ENCODE data around the gene RBBP8NL. TPM values are rescaled to one million over a fixed set of nuclear protein-coding genes. Genes with fewer than 3 reads are reported as not detected.
A peak's percentile ranks its signal among the peaks of the same experiment; 100 is the strongest.

RBBP8NL gene
- total RNA-seq, 1 experiment from 2014 or later = 1.5 TPM

DNA sequence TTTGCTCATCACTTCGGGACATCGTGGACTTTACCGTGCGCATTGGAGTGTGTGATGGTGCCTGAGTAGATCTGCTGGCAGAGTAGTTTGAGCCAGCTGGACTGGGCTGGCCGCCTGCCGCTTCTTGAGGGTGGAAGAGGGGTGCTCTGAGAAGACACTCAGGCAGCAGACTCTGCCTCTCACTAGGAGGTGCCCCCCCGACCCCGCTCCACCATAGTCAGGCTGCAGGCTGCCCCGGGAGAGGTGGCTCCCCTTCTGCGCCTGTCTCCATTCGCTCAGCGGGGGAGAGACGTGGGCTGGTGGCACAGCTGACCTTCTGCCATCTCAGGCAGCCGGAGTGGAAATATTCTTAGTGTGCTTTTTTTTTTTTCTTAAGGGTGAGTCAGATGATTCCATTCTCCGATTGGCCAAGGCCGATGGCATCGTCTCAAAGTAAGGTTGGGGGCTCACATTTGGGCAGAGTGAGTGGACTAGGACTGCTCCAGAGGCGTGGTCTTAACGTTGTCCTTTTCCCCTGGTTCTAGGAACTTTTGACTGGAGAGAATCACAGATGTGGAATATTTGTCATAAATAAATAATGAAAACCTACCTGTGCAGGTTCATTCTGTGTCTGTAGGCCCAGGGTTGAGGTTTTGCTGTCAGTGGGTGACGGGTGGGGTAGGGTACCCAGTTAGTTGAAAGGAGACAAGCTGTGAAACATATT lies 39.3 kb downstream of the RBBP8NL start:
- peaks cover 21% of the 10 kb centered on the region for H3K36me3 Mint-ChIP-seq
- H3K9me3 Mint-ChIP-seq = no peaks in the 10 kb centered on the region
- DNase-seq (ENCODE audit: low spot score) = no peak
- H3K4me1 Mint-ChIP-seq = peaks cover 30% of the 10 kb centered on the region
- H3K27ac Mint-ChIP-seq = peak overlapping the region; percentile 75
- POLR2A ChIA-PET = interaction anchor here (0.6 to 0.7 kb wide), 2 partner anchors 91 to 268 kb away, joined by 4 to 6 read pairs; no protein-coding TSS in a partner anchor
- CTCF ChIA-PET = no interaction called here
- no peak for ATAC-seq
- H3K4me3 Mint-ChIP-seq = peak overlapping the region; percentile 89
- no peaks in the 10 kb centered on the region for H3K27me3 Mint-ChIP-seq (ENCODE audit: low read depth)
- no peak for TF ChIP-seq NFE2L1 (CRISPR knock-in tag; IDR thresholded peaks at IDR 0.05)
- TF ChIP-seq, protein P1, sequence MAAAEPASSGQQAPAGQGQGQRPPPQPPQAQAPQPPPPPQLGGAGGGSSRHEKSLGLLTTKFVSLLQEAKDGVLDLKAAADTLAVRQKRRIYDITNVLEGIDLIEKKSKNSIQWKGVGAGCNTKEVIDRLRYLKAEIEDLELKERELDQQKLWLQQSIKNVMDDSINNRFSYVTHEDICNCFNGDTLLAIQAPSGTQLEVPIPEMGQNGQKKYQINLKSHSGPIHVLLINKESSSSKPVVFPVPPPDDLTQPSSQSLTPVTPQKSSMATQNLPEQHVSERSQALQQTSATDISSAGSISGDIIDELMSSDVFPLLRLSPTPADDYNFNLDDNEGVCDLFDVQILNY (CRISPR knock-in tag; IDR thresholded peaks at IDR 0.05) = no peak
- TF ChIP-seq, protein P2, sequence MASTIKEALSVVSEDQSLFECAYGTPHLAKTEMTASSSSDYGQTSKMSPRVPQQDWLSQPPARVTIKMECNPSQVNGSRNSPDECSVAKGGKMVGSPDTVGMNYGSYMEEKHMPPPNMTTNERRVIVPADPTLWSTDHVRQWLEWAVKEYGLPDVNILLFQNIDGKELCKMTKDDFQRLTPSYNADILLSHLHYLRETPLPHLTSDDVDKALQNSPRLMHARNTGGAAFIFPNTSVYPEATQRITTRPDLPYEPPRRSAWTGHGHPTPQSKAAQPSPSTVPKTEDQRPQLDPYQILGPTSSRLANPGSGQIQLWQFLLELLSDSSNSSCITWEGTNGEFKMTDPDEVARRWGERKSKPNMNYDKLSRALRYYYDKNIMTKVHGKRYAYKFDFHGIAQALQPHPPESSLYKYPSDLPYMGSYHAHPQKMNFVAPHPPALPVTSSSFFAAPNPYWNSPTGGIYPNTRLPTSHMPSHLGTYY (CRISPR knock-in tag; IDR thresholded peaks at IDR 0.05) = no peak; the same call in 1 of the 2 replicates
- no peak for TF ChIP-seq RELA (CRISPR knock-in tag; IDR thresholded peaks at IDR 0.05; ENCODE audit: borderline replicate concordance)

DNA sequence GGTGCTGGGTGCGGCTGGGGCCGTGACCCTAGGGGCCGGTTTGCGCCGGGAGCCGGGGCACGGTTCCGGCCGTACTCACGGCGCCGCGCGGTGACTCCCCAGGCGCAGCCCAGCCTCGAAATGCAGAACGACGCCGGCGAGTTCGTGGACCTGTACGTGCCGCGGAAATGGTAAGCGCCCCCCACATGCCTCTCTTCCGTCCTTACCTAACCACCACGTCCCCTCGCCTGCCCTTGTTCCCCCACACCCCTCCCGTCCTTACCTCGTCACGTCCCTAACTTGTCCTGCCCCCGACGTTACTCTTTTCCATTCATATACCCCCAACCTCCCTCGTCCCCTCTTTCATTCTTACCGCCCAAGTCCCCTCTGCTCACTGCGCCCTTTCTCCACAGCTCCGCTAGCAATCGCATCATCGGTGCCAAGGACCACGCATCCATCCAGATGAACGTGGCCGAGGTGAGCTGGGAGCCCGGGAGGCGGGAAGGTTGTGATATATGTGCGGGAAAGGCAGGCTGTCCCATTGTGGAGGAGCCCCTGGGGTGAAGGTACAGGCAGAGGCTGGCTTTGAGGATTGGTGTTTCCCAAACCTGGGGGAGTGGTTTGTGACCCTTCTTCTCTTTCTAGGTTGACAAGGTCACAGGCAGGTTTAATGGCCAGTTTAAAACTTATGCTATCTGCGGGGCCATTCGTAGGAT lies 40.0 kb downstream of the RBBP8NL start:
- peak overlapping the region; percentile 89 for H3K4me3 Mint-ChIP-seq
- ChIA-PET CTCF (interaction anchor here (0.6 to 2.7 kb wide), 11 partner anchors 8 to 229 kb away, joined by 3 to 10 read pairs (median 5); partner anchors contain the start of gene ADRM1), POLR2A (interaction anchor here (0.6 to 1.9 kb wide), 6 partner anchors 13 to 597 kb away, joined by 3 to 11 read pairs (median 6); partner anchors contain the start of gene LAMA5)
- TF ChIP-seq, protein P3, sequence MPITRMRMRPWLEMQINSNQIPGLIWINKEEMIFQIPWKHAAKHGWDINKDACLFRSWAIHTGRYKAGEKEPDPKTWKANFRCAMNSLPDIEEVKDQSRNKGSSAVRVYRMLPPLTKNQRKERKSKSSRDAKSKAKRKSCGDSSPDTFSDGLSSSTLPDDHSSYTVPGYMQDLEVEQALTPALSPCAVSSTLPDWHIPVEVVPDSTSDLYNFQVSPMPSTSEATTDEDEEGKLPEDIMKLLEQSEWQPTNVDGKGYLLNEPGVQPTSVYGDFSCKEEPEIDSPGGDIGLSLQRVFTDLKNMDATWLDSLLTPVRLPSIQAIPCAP (CRISPR knock-in tag; IDR thresholded peaks at IDR 0.05) = 0 out of 2 replicates have a peak, but pooled peaks have one; percentile 40
- TF ChIP-seq KAT7 (CRISPR knock-in tag; IDR thresholded peaks at IDR 0.05; ENCODE audit: borderline replicate concordance) = no peak
- peak overlapping the region; percentile 75 for H3K27ac Mint-ChIP-seq
- no peak for DNase-seq (ENCODE audit: low spot score)
- peaks cover 30% of the 10 kb centered on the region for H3K4me1 Mint-ChIP-seq
- no peak for ATAC-seq
- peaks cover 24% of the 10 kb centered on the region for H3K36me3 Mint-ChIP-seq
- no peaks in the 10 kb centered on the region for H3K27me3 Mint-ChIP-seq (ENCODE audit: low read depth)
- no peaks in the 10 kb centered on the region for H3K9me3 Mint-ChIP-seq

DNA sequence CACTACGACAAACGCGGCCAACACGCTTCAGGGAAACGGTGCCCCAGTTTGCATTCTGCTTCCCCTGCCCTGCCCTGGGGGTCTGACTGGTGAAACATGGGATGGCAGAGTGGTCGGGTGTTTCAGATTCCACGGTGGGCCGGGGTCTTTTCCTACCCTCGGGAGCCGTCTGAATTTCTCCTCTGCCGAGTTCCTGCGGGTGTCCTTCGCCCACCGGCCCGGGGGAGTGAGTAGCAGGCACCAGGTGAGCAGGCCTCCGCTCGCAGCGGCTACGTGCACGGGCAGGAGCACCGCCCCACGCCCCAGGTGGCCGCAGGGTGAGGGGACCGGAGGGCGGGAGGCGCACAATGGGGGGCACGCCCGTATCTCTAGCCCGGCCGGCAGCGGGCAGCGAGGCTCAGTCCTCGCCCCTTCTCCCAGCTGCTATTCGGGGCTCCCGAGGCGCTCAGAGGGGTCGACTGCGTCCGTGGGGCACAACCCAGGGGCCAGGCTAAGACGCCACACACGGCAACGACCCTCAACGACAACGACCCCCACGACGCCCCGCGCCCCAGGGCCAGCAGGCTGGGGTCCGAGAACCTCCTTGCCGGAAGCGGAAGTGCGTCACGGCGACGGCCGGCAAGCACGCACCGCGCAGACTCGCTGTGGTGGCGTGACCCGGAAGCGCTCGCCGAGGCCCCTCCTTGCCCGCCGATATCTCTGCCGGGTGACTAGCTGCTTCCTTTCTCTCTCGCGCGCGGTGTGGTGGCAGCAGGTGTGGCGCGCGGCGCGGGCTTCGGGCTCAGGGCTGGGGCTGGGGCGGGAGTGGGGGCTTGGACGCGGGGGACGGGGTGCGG lies 40.7 kb downstream of the RBBP8NL start, which contains the start of gene RPS21:
Gene RPS21 (plus strand): TSS at position 721 of the 836 bp plus-strand sequence. CDS start 236 bp downstream, outside the sequence.
- no peaks in the 10 kb centered on the region for H3K27me3 Mint-ChIP-seq (ENCODE audit: low read depth)
- H3K36me3 Mint-ChIP-seq = peaks cover 32% of the 10 kb centered on the region
- H3K9me3 Mint-ChIP-seq = peaks cover 7% of the 10 kb centered on the region
- ChIA-PET POLR2A (interaction anchor here (0.6 to 1.9 kb wide), 5 partner anchors 14 to 598 kb away, joined by 3 to 11 read pairs (median 5); partner anchors contain the start of gene LAMA5), CTCF (interaction anchor here (0.6 to 2.7 kb wide), 15 partner anchors 9 to 567 kb away, joined by 3 to 10 read pairs (median 4); partner anchors contain the start of gene ADRM1)
- H3K4me1 Mint-ChIP-seq = peaks cover 30% of the 10 kb centered on the region
- ATAC-seq (peak; percentile 48), DNase-seq (ENCODE audit: low spot score) (peak; percentile 89)
- H3K27ac Mint-ChIP-seq = peak within 1 kb of the TSS; percentile 77
- peak within 1 kb of the TSS; percentile 89 for H3K4me3 Mint-ChIP-seq
- no peak for TF ChIP-seq ZNF263 (CRISPR knock-in tag; IDR thresholded peaks at IDR 0.05; ENCODE audit: low read depth)
- TF ChIP-seq RORB (CRISPR knock-in tag; IDR thresholded peaks at IDR 0.05) = no peak
- TF ChIP-seq TP53 (CRISPR knock-in tag; IDR thresholded peaks at IDR 0.05) = peak; percentile 73; the same call in 1 of the 2 replicates
- TF ChIP-seq, protein P4, sequence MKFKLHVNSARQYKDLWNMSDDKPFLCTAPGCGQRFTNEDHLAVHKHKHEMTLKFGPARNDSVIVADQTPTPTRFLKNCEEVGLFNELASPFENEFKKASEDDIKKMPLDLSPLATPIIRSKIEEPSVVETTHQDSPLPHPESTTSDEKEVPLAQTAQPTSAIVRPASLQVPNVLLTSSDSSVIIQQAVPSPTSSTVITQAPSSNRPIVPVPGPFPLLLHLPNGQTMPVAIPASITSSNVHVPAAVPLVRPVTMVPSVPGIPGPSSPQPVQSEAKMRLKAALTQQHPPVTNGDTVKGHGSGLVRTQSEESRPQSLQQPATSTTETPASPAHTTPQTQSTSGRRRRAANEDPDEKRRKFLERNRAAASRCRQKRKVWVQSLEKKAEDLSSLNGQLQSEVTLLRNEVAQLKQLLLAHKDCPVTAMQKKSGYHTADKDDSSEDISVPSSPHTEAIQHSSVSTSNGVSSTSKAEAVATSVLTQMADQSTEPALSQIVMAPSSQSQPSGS (CRISPR knock-in tag; IDR thresholded peaks at IDR 0.05; ENCODE audit: borderline replicate concordance, low read depth) = no peak
- no peak for TF ChIP-seq JAZF1 (CRISPR knock-in tag; IDR thresholded peaks at IDR 0.05)
- TF ChIP-seq FOXJ3 (CRISPR knock-in tag; IDR thresholded peaks at IDR 0.05; ENCODE audit: borderline replicate concordance) = no peak
- no peak for TF ChIP-seq ELF4 (CRISPR knock-in tag; IDR thresholded peaks at IDR 0.05; ENCODE audit: low read depth)
- TF ChIP-seq MYBL2 (CRISPR knock-in tag; IDR thresholded peaks at IDR 0.05) = peak; percentile 27; the same call in 1 of the 2 replicates
- TF ChIP-seq NR2C2 (CRISPR knock-in tag; IDR thresholded peaks at IDR 0.05) = peak; percentile 98
- TF ChIP-seq SOX15 (CRISPR knock-in tag; IDR thresholded peaks at IDR 0.05) = no peak
- TF ChIP-seq, protein P2 (CRISPR knock-in tag; IDR thresholded peaks at IDR 0.05) = no peak
- TF ChIP-seq GTF2I (CRISPR knock-in tag; conservative IDR thresholded peaks at IDR 0.05) = no peak
- TF ChIP-seq ZNF671 (CRISPR knock-in tag; IDR thresholded peaks at IDR 0.05) = no peak
- TF ChIP-seq, protein P5, sequence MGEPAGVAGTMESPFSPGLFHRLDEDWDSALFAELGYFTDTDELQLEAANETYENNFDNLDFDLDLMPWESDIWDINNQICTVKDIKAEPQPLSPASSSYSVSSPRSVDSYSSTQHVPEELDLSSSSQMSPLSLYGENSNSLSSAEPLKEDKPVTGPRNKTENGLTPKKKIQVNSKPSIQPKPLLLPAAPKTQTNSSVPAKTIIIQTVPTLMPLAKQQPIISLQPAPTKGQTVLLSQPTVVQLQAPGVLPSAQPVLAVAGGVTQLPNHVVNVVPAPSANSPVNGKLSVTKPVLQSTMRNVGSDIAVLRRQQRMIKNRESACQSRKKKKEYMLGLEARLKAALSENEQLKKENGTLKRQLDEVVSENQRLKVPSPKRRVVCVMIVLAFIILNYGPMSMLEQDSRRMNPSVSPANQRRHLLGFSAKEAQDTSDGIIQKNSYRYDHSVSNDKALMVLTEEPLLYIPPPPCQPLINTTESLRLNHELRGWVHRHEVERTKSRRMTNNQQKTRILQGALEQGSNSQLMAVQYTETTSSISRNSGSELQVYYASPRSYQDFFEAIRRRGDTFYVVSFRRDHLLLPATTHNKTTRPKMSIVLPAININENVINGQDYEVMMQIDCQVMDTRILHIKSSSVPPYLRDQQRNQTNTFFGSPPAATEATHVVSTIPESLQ (CRISPR knock-in tag; IDR thresholded peaks at IDR 0.05) = no peak

Data from WTC11 (cell line).